HUDEP-2 (cell line): ENCODE data around the gene TUBA3D.
A peak's percentile ranks its signal among the peaks of the same experiment; 100 is the strongest.
"Not testable (repeated sequence)": the region's sequence is repeated elsewhere in the genome, so short reads cannot be mapped to it uniquely, and the experiment has no call there.

Experiments
- DNase-seq, 76 experiments: peaks; one replicate each; lab custom pipeline; 2025; ENCODE audit not compliant: unreplicated experiment in 76 of 76; lab: John Stamatoyannopoulos, UW

TUBA3D gene

DNA sequence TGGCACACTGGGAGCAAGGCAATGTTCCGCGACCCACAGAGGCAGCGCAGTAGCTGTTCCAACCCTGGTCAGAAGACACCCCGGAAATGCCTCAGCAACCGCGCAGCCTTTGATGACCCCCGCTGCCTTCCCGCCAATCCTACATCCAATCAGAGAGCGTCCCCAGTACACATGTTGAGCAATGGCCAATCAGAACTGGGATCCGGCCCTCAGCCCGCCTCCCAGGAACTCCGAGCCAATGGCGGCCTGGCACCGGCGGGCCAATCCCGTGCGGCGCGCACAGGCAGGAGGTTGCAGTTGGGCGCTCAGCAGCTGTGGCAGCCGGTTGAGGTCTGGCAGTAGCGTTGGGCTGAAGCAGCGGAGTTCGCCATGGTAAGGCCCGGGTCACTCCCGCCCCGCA lies at the start of gene TUBA3D:
TSS of gene TUBA3D (plus strand) at position 289 of the 400 bp plus-strand sequence. CDS start at position 370, 81 bp downstream.
- DNase-seq, result no peak

DNA sequence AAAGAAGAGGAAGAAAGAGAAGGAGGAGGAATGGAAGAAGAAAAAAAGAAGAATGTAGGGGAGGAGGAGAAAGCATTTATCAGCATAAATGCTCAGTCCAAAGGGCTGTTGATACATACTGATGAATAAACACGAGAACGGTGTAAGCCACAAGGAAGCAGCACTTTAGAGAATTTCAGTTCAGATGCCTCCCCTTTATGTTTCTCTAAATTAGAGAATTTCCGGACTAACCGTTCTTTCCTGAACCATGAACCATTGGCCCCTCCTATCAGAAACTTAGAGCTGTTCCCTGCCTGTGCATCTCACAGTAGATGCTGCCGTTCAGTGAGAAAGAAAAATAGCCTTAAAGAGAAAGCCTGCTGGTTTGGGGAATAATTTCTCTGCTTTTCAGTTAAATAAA lies 49.2 kb upstream of the TUBA3D start:
- no peak for DNase-seq

DNA sequence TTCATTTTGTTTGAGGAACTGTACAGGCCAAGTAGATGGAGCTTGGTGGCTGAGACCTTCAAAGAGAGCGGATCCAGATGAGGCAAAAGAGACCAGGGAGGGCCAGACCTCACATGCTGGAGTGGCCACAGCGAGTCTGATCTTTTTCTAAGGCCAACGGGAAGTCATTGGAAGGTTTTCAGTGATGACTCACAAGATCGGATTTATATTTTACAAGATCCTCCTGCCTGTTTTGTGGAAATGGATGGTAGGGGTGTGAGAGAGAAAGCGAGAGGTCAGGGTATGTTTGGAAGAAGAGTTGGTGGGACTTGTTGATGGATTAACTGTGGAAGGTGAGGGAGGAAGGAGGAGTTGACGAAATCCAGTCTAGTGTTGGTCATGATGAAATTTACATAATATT lies 44.6 kb upstream of the TUBA3D start:
- DNase-seq, result no peak

DNA sequence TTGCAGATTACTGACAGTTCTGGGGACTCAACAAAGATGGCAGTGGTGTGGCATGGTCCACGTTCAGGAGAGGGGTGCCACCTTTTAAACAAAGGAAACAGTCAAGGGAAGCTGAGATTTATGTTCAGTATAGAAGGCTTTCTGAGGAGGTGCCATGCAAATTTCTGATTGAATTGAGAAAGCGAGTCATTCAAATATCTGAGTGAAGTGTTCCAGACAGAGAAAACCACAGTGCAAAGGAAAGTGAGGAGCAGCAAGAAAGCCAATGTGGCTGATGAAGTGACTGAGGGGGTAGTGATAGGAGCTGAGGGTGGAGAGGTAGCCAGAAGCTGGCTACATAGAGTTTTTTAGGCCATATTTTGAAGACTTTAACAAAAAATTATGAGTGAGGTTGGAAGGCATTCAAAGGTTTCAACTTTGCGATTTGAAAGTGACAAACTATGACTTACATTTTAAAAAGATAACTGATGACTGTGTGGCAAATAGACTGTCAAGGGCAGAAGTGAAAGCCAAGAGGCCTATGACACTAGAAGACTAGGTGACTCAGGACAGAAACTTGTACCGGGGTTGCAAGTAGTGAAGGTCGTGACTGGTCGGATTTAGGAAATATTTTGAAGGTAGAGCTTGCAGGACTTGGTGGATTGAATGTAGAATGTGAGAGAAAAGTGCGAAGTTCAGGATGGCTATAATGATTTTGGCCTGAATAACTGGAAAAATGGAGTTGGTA lies 35.0 kb upstream of the TUBA3D start:
- DNase-seq, result not testable (repeated sequence)

DNA sequence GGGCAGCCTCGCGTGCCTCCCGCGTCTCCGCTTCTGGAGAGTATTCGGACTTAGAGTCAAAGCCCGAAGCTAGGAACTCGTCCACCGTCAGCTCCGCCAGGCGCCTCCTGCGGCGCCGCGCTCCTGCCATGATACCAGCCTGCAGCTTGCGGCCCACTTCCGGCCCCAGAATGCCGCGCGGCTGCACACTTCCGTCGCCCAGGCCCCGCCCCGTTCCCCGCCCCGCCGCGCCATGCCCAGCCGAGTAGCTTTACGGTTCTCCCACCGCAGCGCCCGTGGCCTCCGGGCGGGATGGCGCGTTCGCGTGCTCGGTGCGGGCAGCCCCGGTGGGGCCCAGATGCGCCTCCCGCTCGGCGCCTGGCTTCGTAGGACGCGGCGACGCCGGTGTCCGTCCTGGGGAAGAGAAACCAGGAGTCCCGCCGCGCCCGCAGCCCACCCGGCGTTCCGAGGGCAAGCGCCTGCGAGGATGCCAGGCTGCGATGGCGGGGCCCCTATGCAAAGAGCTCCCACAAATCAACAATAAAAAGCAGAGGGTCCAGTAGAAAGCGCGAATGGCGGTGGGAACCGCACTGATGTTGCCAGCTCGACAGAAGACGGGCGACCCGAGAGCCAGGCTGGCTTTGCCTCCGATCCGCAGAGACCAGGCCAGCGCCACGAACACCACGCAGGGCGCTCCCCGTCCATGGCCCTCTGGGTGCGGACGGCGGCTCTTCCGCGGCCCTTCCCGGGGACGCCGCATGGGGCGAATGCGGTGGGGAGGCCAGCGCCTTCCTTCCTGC lies 31.0 kb upstream of the TUBA3D start:
- DNase-seq, result not testable (repeated sequence)

DNA sequence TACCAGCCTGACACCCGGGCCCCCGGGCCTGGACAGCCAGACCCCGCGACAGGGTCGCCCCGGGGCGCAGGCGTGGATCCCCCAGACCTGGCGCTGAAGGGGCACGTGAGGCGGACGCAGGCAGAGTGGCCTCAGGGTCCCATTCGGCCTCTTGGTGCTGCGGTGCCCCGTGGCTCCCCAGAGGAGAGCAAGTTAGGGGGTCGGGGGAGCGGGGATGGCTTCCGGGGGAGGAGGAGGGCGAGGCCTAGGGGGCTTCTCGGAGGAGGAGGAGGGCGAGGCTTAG lies 30.5 kb upstream of the TUBA3D start:
- DNase-seq, result not testable (repeated sequence)

DNA sequence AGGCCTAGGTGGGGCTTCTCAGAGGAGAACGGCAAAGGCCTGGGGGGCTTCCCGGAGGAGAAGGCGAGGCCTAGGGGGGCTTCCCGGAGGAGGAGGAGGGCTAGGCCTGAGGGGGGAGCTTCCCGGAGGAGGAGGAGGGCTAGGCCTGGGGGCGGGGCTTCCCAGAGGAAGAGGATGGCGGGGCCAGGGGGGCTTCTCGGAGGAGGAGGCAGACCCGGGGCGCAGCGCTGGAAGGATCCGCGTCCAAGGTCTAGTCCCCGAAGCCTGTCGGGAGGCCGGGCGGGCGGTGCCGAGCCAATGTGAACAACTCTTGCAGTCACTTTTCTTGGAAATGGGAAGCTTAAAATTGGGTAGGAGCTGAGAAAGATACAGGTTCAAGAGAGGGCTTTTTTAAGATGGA lies 30.0 kb upstream of the TUBA3D start:
- DNase-seq, result no peak

DNA sequence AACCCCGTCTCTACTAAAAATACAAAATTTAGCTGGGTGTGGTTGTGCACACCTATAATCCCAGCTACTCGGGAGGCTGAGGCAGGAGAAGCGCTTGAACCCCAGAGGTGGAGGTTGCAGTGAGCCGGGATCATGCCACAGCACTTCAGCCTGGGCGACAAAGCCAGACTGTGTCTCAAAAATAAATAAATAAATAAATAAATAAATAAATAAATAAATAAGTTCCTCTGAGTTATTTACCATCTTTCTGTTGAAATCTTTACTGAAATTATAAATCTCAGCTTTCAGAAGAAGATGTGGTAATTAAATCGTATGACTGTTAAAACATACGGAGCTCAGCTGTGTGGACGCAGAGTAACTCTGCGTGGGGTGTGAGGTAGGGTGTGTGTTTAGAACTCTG lies 27.9 kb upstream of the TUBA3D start:
- not testable (repeated sequence) for DNase-seq

DNA sequence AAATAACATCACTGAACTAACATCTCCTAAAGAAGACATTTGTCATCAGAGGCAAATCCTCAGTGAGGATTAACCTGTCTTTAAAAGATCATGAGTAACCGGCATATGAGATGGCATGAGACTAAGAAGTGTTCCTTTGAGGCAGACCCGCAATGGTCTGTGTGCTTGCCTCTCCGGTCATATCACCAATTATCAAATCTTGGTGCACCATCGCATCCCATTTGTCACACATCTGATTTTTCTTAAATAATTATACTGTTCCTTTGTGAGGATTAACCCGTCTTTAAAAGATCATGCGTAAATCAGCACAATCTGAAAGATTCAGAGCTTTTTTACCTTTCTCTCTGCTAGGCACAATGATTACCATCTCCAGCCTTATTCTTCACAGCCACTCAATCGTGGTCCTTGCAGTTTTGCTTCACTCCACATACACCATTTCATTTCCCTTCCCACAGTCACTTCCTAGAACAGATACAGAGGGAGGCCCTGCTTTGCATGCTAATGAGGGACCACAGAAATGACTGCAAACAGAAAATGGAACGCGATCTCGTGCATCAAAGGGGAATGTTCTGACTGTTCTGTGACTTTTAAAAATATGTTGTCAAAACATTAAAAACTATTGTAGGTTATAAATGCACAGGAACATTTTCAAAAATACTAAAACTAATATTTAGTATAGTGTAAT lies 24.5 kb upstream of the TUBA3D start:
- not testable (repeated sequence) for DNase-seq

DNA sequence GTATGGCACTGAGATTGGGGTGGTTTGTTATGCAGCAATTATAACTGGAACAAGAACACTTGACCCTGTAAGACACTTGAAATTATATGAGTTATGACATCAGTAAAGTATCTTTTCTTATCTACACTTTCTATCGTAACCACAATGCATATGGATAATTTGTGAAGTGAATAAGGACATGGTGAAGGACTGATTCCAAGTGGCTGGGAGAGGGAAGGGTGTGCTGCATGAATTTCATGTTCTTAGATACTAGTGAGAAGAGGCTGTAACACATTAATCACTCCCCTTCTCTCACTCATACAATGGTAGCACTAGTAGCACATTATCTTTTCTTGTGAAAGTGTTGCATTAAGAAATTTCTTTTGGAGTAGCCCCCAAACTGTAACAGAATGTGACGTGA lies 21.0 kb upstream of the TUBA3D start:
- not testable (repeated sequence) for DNase-seq

DNA sequence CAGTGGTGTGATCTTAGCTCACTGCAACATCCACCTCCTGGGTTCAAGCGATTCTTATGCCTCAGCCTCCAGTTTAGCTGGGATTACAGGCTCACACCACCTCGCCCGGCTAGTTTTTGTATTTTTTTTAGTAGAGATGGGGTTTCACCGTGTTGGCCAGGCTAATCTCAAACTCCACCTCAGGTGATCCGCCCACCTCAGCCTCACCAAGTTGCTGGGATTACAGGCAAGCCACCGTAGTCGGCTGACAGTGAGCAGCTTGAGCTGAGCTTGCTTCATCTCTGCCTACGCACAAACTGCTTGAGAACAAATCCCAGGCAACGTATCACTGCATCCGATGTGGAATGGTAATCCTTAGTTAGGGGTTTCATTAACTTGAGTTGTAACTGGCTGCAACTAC lies 8.2 kb upstream of the TUBA3D start:
- DNase-seq, result not testable (repeated sequence)

DNA sequence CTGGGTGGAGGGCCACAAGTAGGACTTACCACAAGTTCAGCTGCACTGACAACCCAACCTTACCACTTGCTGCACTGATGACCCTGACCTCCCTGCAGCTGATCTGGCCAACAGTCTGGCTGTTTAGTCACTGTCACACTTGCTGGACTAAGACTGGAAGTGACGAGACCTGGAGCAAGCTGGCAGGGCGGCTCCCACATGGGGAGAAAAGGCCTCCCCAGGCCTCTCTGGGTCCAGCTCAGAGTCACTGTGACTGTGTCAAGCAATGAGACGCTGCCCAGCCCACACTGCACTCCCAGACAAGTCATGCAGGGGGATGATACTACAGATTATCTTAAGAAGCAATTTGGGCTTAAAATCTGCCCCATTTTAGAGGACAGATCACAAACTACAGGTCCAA lies 5.0 kb upstream of the TUBA3D start:
- peak in 30 of 76 experiments; percentile 5 to 66 (median 18) for DNase-seq

DNA sequence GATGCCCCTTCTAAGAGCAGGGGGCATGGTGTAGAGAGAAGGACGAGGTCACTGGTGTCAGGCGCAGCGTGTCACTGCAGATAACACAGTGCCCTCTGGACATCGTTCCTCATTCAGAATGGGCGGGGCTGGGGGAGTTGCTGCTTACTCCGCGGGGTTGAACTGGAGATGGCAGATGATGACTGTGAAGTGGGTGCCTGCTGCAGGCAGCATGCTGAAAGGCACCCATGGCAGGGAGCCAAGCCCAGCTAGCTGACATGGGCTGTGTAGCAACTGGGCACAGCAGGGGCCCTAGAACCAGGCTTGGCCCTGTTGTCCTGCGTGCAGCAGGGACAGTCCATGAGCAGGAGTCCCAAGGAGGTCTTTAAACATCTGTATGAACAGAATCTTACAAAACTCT lies 4.3 kb upstream of the TUBA3D start:
- DNase-seq, result peak in 72 of 76 experiments; percentile 12 to 90 (median 67)

DNA sequence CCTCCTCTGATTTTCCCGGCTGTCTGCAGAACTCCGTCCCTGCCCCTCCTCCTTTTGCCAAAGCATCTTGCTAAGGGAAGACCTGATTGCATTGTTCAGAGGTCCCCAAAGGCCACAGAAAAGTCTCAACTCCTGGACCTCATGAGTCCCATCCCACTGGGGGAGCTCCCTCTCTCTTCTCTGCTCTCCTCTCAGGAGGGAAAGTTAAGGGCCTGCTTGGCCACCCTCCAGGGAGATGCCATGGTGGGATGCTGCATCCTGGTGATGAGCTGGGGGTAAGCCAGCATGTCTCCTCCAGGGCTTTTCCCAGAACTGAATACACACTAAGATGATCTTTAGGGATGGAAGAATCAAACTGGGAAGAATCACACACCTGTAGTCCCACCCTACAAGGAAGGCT lies 2.7 kb upstream of the TUBA3D start:
- DNase-seq, result not testable (repeated sequence)

DNA sequence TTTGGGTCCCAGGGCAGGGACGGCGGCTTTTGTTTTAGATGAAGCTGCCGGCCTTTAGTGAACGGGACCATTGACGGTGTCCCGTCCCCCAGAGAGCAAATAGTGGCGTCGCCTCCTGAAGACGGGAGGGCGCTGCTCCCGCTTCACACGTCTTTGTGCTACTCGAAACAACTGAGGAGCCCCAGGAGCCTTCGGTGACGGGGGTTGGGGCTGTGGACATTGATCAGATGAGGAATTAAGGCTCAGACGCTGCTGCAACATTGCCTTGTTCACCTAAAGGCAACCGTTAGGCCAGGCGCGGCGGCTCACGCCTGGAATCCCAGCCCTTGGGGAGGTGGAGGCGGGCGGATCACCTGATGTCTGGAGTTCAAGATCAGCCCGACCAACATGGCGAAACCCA lies 444 bp downstream of the TUBA3D start:
- not testable (repeated sequence) for DNase-seq

DNA sequence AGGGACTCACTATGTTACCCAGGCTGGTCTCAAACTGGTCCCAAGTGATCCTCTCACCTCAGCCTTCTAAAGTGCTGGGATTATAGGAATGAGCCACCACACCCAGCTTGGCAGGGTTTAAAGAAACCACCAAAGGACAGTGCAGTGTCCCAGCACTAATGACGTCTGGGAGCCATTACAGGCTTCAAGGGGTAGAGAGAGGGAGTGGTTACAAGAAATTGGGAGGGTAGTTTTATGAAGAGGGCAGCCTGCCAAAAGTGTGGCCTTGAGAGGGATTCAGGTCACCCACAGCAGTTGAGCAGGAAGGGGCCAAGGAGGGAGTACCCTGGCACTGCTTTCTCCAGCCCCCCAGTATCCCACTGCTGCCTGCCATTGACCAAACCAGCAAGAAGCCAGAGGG lies 1.3 kb downstream of the TUBA3D start:
- peak in 10 of 76 experiments; percentile 2 to 34 (median 10) for DNase-seq

DNA sequence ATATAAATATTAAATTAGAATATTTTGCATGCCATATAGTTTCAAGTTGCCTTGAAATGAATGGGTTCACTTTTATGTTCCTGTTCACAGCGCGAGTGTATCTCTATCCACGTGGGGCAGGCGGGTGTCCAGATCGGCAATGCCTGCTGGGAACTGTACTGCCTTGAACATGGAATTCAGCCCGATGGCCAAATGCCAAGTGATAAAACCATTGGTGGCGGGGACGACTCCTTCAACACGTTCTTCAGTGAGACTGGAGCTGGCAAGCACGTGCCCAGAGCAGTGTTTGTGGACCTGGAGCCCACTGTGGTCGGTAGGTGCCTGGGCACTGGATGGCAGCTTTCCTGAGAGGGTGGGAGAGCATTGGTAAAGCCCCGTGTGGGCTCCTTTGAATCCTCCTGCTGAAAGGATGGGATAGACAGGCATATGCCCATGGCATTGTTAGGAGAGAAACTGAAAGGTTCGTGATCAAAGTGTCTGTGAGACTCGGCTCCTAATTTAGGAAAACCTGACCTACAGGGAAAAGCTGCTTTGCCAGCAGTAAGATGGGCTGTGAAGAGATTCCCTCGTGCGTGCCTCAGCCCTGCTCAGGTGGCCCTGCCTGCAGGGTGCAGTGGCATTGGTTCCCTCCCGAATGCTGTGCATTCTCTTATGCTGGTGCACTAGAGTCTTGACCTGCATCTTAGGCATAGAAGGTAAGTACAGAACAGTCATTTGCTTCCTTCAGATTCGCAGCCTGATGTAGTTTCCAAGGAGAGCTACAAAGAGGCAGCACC lies 2.3 kb downstream of the TUBA3D start:
- not testable (repeated sequence) for DNase-seq

DNA sequence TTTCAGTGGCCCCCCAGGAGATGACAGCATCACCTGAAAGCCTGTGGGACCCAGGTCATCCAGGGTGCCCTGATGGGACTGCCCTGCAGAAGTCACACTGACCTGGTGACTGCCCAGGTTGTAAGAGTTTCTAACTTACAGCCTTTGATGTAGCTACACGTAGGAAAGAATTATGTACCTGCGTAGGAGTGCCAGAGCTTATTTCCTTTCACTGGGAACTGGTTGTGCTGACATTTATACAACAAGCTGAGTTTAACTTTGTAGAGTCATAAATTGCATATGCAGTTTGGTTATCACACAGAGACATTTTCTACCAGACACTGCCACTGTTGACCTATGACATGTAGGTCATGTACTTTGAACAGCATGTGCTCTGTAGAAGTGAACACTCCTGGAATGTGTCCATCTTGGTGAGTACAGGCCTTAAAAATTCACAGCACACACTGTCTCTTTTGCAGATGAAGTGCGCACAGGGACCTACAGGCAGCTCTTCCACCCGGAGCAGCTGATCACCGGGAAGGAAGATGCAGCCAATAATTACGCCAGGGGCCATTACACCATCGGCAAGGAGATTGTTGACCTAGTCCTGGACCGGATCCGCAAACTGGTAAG lies 3.0 kb downstream of the TUBA3D start:
- DNase-seq, result not testable (repeated sequence)

DNA sequence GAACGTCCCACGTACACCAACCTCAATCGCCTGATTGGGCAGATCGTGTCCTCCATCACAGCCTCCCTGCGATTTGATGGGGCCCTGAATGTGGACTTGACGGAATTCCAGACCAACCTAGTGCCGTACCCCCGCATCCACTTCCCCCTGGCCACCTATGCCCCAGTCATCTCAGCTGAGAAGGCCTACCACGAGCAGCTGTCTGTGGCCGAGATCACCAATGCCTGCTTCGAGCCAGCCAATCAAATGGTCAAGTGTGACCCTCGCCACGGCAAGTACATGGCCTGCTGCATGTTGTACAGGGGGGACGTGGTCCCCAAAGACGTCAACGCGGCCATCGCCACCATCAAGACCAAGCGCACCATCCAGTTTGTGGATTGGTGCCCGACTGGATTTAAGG lies 4.4 kb downstream of the TUBA3D start:
- DNase-seq, result not testable (repeated sequence)

DNA sequence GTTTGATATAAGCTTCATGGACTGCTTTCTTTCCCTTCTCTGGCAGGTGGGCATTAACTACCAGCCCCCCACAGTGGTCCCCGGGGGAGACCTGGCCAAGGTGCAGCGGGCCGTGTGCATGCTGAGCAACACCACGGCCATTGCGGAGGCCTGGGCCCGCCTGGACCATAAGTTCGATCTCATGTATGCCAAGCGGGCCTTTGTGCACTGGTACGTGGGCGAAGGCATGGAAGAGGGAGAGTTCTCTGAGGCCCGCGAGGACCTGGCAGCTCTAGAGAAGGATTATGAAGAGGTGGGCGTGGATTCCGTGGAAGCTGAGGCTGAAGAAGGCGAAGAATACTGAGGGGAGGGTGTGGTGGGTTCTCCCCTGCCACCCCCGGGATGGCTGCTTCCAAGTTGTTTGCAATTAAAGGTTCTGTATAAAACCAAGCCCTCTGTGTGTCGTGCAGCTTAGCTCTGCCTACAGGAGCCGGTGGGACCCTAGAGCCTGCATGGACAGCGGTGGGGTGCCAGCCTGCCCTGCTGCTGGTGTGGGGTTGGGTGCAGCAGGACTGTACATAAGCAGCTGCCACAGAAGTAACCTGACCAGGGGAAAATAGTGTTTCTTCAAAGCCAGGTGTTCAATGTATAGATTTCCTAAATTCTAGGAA lies 6.7 kb downstream of the TUBA3D start:
- not testable (repeated sequence) for DNase-seq
